KOPT-K1 (cell line): ENCODE measurements around the gene BHLHA15.
"Not testable (repeated sequence)": the region's sequence is repeated elsewhere in the genome, so short reads cannot be mapped to it uniquely, and the experiment has no call there.

Experiments used
- H3K27ac ChIP-seq: fragments of 200-600 bp; sonication (generic); 2 replicates; pipeline ENCODE4 v1.5.1; 2016; ENCODE audit warnings: antibody characterized with exemption, mild to moderate bottlenecking, low read depth, low read length; ENCODE audit not compliant: poor library complexity, severe bottlenecking
- H3K36me3 ChIP-seq: fragments of 200-600 bp; sonication (generic); 2 replicates; pipeline ENCODE4 v1.5.1; 2017; ENCODE audit warnings: antibody characterized with exemption, mild to moderate bottlenecking, low read length, moderate library complexity; ENCODE audit not compliant: insufficient read depth
- H3K9me3 ChIP-seq: fragments of 200-600 bp; sonication (generic); 2 replicates; pipeline ENCODE4 v1.5.1; 2017; ENCODE audit warnings: antibody characterized with exemption, low read length, mild to moderate bottlenecking; ENCODE audit not compliant: insufficient read depth, poor library complexity, severe bottlenecking

BHLHA15 gene

GRCh38 chr7:98212532-98213041 is 1.3 kb downstream of the BHLHA15 start:
- H3K27ac ChIP-seq: no peak overlapping the region
- H3K36me3 ChIP-seq: peaks cover 19% of the 10 kb centered on the region; the same call in 1 of the 2 replicates
- no peaks in the 10 kb centered on the region for H3K9me3 ChIP-seq

GRCh38 chr7:98213296-98213887 is 2.2 kb downstream of the BHLHA15 start:
- Histone ChIP-seq H3K27ac (no peak overlapping the region), H3K9me3 (no peaks in the 10 kb centered on the region), H3K36me3 (peaks cover 13% of the 10 kb centered on the region; the same call in 1 of the 2 replicates)

DNA sequence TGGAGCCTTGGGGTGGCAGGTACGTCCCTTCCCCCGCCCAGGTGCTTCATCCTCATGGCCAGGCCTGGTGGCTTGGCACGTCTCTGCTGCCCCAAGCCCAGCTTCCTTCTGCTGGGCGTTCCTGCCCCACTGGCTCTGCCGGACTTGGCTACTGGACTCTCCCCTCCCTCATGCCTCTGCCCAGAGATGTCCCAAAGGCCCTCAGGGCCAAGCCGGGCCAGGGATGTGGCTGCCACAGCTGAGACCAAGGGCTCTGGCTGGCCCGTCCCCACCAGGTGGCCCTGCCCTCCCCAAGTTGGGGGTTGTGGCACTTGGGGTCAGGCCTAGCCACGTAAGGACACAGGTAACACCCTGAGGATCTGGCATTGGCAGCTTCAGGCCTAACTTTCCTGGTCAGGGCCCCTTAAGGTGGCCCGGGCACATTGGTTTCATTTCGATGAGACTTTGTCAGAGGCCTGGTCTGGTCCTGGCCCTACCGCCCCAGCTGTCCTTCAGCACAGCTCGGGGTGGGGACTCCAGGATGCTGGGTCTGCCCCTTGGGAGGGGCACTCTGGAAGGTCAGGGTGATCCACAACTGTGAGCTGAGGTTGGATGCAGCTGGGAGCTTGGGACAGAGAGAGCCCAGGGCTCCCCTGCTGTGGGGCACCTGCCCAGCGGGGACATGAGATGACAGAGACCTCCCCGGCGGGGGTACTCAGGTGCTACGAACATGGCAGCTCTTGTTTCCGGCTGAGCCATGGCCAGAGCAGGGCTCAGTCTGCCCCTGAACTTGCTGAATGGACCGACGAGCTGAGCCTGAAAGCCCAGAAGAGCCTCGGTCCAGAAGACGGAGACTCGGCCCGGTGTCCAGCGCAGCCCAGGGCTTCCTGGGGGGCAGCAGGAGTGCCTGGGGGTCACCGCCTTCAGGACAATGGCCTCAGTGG is 2.9 kb downstream of the BHLHA15 start:
- Histone ChIP-seq H3K9me3 (no peaks in the 10 kb centered on the region), H3K36me3 (peaks cover 9% of the 10 kb centered on the region; the same call in 1 of the 2 replicates), H3K27ac (no peak overlapping the region)

DNA sequence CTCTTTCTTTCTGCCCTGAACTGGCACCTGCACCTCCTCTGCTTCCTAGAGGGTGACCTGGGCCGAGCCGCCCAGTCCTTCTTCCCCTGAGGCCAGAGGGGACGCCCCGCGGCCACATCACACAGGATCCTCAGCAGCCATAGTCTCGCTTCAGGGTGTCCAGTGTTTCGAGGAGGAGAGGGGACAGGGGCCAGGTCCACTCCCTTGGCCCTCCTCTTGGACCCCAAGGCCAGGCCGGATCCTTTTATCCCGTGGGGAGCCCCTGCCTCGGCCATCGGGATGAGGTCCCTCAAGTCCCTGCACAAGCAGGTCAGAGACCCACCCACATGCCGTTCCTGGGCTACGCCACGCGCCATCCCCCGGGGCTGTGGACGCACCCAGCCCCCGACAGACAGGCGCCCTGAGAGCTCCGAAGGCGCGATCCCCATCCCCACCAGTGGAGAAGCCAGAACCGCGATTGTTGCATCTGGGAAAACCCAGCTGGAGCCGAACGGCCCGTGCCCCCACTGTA is 3.6 kb downstream of the BHLHA15 start:
- H3K36me3 ChIP-seq: peaks cover 9% of the 10 kb centered on the region; the same call in 1 of the 2 replicates
- no peak overlapping the region for H3K27ac ChIP-seq
- no peaks in the 10 kb centered on the region for H3K9me3 ChIP-seq

DNA sequence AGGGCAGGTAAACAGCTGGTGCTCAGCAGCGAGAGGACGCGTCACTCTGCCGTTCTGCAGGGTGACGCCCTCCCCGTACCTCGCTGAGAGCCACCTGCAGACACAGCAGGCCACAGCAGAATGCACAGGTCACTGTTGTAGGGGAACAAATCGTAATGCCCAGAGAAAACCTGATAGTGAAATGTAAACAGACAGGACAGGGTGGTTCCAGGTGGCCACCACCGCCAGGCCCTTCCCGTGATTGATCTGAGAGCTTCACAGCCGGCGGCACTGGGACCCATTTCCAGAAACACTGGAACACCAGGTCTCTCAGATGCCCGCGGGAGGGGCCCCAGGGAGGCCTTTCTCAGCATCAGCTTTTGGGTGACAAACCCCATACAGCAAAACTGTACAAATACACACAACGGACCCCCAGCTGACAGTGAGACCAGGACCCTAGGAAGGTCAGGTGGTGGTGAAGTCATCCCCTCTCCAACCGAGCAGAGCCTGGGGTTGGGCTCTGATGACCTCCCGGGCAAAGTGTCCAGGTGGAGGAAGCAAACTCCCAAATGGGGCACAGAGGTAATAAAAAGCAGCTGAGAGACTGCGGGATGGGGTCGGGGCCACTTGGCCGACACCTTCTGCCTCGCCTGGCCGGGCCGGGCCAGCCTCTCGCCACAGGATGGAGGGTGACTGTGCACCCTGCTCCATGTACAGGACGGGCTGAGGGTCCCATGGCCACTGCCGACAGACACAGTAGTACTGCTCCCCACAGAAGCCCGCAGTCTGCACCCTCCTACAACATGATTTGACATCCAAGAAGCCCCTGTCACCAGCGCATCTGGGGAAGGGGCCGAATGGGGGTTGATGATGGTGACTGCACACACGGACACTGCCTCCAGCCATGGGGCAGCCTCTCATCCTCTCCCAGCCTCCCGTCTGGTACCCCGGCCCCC is 4.6 kb downstream of the BHLHA15 start:
- peaks cover 9% of the 10 kb centered on the region; the same call in 1 of the 2 replicates for H3K36me3 ChIP-seq
- no peaks in the 10 kb centered on the region for H3K9me3 ChIP-seq
- no peak overlapping the region for H3K27ac ChIP-seq

DNA sequence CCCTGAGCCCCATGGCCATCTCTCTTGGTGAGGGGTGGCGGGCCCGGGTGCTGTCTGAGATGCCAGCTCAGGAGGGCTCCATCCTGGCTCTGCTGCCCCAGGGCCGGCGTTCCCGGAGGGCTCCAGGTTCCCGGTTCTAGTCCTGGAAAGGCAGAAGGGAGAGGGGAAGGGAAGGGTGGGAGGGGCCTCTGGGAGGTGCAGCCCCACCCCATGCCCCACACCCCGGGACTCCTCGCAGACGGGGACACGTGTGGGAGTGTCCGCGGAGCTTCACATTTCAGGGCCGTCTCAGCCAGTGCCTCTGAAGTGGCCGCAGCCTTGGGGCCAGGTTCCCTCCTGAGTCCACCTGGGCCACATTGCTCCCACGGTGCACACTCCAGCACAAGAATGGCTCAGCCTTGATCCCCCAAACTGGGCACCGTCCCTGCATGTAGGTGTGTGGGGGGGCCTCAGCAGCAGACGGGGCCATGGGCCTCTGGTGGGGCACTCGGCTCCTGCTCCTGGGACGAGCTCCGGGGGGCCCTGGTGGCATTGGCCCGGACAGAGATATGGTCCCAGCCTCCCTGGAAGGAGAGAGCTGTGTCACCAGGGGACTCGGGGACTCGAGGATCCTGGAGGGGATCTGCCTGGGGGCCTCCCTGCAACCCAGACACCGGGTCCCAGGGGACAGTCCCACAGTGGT is 5.8 kb downstream of the BHLHA15 start:
- H3K9me3 ChIP-seq: no peaks in the 10 kb centered on the region
- no peak overlapping the region for H3K27ac ChIP-seq

DNA sequence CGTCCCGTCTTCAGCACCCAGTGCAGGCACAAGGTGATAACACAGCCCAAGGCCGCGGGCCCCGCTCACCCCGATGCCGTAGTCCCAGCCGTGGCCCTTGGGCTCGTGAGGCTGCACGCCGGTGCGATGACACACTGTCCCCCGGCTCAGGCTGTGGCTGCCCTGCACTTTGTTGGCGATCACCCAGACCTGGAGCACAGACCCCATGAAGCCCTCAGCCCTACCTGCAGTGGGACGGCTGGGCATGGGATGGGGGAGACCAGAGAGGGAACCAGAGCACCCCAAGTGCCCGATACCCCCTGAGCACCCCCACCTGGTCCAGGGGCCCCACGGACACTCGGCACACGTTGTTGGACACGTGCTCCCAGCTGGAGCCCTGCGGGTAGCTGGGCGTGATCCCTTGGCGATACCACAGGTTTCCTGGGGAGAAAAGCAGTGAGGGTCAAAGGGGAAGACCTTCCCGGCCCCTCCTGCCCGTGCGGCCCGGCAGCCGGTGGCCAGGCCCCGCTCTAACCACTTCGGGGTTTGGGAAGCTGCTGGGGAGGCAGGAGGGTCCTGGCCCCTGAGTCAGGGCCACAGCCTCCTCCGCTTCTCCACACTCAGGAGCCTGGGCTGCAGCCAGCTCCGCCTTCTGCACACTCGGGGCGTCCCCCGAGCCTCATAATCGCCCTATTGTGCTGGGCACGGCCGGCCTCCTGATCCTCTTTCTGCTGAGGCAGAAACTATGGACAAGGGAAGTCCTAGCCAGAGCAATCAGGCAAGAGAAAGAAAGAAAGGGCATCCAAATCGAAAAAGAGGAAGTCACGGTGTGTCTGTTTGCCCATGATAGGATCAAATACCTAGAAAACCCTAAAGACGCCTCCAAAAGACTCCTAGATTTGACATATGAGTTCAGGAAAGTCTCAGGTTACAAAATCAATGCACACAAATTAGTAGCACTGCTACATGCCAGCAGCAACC is 6.7 kb downstream of the BHLHA15 start:
- peaks cover 16% of the 10 kb centered on the region; the same call in 1 of the 2 replicates for H3K36me3 ChIP-seq
- no peaks in the 10 kb centered on the region for H3K9me3 ChIP-seq
- H3K27ac ChIP-seq: no peak overlapping the region

More for the DNA sequence above, 5.8 kb downstream of the BHLHA15 start:
- peaks cover 16% of the 10 kb centered on the region; the same call in 1 of the 2 replicates for H3K36me3 ChIP-seq

DNA sequence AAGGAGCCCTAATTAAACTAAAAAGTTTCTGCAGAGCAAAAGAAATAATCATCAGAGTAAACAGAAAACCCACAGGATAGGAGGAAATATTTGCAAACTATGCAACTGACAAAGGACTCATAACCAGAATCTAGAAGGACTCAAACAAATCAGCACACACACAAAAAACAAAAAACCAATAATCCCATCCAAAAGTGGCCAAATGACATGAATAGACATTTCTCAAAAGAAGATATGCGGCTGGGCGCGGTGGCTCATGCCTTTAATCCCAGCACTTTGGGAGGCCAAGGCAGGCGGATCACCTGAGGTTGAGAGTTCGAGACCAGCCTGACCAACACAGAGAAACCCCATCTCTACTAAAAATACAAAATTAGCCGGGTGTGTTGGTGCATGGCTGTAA is 8.1 kb downstream of the BHLHA15 start:
- H3K36me3 ChIP-seq: peaks cover 16% of the 10 kb centered on the region; the same call in 1 of the 2 replicates
- not testable (repeated sequence) for H3K27ac ChIP-seq, H3K9me3 ChIP-seq

DNA sequence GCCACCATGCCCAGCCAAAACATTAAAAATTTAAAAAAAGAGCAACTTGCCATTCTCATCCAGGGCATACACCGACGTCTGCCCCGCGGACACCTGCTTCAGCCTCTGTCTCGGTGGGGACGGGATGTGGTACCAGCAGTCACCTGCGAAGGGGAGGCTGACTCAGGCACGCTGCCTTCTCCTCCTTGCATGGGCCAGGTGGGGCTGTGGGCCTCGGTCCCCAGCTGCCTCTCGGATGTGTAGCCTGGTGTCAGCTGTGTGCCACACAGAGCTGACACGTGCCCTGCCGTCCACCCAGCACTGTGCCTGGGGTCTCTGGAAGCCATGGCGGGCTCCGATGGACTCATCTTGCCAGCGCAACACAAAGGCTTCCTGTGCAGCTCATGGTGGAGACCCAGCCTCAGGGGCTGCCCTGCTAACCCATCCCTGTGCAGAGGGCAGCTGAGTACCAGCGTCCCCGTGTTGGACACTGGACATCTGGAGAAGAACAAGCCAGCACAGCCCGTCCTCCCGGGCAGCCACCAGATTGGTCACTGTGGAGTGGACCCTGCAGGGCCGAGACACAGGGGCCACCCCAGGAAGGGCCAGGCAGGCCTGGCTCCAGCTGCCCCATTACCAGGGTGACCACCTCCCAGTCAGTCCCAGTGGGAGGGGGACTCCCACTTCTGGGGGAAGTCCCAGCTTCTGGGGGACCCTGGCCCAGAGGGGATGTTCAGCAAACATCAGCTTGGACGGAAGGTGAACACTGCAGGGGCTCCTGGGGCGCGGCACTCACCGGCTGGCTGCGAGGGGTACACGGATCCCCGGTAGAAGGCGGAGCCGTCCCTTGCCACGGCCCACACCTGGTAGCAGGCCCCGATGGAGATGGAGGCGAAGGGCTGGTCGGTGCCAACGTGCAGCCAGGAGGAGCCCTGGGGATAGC is 10.6 kb downstream of the BHLHA15 start:
- peaks cover 14% of the 10 kb centered on the region; the same call in 1 of the 2 replicates for H3K36me3 ChIP-seq
- H3K9me3 ChIP-seq: no peaks in the 10 kb centered on the region
- H3K27ac ChIP-seq: no peak overlapping the region

DNA sequence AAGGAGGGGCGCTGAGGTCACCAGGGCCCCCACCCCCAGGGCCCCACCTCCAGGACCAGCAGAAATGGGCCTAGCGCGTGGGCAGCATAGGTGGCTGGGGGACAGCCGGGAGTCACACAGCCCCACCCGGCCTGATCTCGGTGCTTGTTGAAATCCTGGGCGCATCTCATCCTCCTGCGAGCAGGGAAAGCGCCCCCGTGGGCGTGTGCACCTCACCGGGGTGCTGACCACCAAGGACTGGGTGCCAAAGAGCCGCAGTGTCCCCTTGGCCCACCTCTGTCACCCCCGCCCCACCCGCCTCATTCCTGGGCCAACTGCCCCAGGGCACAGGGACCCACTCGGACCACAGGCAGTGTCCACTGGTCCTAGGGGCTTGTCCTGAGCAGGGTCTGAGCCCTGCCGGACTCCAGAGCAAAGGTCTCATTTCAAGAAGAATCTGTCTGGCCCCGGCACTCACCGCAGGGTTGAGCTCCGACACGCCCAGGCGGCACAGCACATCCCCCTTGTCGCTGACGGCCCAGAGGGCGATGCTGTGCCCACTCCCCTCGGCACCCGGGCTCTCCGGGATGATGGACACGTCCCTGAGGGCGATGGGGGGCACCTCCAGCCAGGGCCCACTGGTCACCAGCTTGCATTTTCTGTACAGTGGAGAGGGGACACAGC is 11.4 kb downstream of the BHLHA15 start:
- Histone ChIP-seq H3K36me3 (peaks cover 7% of the 10 kb centered on the region; the same call in 1 of the 2 replicates), H3K9me3 (no peaks in the 10 kb centered on the region), H3K27ac (no peak overlapping the region)

GRCh38 chr7:98223351-98223897 is 12.2 kb downstream of the BHLHA15 start:
- Histone ChIP-seq H3K36me3 (peaks cover 7% of the 10 kb centered on the region; the same call in 1 of the 2 replicates), H3K27ac (no peak overlapping the region), H3K9me3 (no peaks in the 10 kb centered on the region)
